Astrocyte of the hippocampus (primary cell): ENCODE measurements around the gene LMAN2.
"Not testable (repeated sequence)": the region's sequence is repeated elsewhere in the genome, so short reads cannot be mapped to it uniquely, and the experiment has no call there.

Experiments used
- DNase-seq: peaks from one replicate; pipeline ENCODE4 v3.0.0; 2011; ENCODE audit warnings: low read depth, low spot score

The LMAN2 gene

GRCh38 chr5:177349362-177349647 is 2.2 kb downstream of the LMAN2 start:
- no peak for DNase-seq

- DNase-seq = no peak
Observed at GRCh38 chr5:177347699-177348098, 3.8 kb downstream of the LMAN2 start.

GRCh38 chr5:177346820-177347219 is 4.6 kb downstream of the LMAN2 start:
- no peak for DNase-seq

GRCh38 chr5:177344891-177345290 is 6.6 kb downstream of the LMAN2 start:
- DNase-seq = no peak

GRCh38 chr5:177343777-177344176 is 7.7 kb downstream of the LMAN2 start:
- DNase-seq = no peak

- DNase-seq = not testable (repeated sequence)
Observed at GRCh38 chr5:177343000-177343399, 8.5 kb downstream of the LMAN2 start.

GRCh38 chr5:177339107-177339638 is 12.3 kb downstream of the LMAN2 start:
- DNase-seq = no peak

- no peak for DNase-seq
Observed at GRCh38 chr5:177338251-177339106, 13.0 kb downstream of the LMAN2 start.

DNA sequence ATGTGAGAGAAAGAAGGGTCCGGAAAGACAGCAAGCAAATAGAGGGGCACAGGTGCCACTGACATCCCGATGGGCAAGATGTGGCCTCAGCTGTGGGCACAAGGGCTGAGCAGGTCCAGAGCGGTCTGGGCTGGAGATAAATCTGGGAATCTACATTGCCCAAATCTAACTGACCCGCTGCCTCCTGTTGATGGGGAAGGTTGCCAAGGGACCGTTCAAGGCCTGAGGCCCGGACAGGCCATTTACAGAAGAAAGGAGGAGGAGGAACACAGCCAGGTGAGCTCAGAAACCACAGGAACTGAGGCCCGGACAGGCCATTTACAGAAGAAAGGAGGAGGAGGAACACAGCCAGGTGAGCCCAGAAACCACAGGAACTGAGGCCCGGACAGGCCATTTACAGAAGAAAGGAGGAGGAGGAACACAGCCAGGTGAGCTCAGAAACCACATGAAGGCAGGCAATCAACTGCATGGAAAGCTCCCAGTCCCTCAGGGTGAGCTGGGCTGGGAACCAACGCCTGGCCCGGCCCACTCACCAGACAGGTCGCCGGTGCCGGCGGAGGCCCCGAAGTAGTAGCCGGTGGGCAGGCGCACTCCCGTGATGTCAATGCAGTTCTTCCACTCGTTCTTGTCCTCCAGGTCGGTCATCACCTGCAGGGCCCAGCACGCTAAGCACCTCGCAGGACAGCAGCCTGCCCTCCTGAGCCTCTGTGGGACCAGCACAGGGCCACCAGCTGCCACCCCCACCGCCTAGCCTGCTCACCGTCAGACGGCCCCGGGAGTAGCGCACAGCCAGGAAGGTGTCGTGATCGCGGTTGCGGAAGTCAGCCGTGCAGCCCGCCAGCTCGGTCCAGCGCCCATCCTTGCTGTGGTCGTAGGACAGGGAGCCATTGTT is 14.6 kb downstream of the LMAN2 start:
- DNase-seq = no peak

GRCh38 chr5:177336112-177336511 is 15.4 kb downstream of the LMAN2 start:
- DNase-seq = peak; percentile 39

GRCh38 chr5:177335701-177336065 is 15.8 kb downstream of the LMAN2 start:
- no peak for DNase-seq

- DNase-seq = no peak
Observed at GRCh38 chr5:177334781-177335700, 16.4 kb downstream of the LMAN2 start.

- no peak for DNase-seq
Observed at GRCh38 chr5:177334155-177334551, 17.3 kb downstream of the LMAN2 start.

DNA sequence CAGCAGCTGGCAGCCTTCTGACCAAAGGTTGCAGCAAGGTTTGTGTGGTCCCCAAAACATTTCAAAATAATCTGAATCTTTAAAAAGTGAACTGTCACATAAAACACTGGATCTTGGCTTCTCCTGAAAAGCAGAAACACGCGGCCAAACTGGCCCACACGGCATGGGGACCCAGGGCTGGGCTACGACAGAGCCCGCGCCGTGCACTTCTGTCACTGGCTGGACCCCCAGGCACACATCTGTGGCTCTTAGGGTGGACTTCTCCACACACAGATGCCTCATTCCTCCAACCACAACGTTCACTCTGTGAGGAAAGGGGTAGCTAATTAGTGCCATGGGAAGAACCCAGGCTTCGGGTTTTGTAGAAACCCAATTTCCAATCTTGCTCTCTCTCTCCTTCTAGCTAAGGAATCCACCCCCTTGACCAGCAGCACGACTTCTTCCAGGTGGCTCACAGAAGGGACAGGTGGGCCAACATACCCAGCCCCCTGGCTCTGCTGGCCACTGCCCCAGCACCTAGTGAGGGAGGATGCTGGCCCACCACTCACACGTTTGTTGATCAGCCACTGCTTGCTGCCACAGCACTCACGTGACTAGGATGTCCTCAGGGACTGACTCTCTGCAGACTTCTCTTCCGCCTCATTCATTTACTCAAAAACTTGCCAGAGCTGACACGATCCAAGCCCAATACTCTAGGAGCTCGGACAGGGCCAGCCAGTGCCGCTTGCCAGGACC is 17.9 kb downstream of the LMAN2 start:
- no peak for DNase-seq

DNA sequence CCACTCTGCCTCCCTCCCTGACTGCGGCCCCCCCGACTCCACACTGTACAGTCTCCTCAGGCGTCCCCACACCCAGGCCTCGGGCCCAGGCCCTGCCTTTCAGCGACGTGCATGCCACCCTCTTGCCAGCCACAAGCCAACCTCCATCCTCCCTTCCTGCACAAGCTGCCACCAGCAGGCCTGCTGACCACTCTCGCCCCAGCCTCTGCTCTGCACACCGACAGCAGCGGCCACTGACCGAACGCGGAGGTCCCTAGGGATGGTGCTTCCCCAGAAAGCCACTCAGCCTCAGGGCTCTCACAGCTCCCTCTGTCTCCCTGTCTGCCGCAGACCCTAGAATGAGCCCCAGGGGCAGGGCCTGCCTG is 18.6 kb downstream of the LMAN2 start:
- no peak for DNase-seq

GRCh38 chr5:177332031-177332895 is 19.2 kb downstream of the LMAN2 start:
- no peak for DNase-seq

DNA sequence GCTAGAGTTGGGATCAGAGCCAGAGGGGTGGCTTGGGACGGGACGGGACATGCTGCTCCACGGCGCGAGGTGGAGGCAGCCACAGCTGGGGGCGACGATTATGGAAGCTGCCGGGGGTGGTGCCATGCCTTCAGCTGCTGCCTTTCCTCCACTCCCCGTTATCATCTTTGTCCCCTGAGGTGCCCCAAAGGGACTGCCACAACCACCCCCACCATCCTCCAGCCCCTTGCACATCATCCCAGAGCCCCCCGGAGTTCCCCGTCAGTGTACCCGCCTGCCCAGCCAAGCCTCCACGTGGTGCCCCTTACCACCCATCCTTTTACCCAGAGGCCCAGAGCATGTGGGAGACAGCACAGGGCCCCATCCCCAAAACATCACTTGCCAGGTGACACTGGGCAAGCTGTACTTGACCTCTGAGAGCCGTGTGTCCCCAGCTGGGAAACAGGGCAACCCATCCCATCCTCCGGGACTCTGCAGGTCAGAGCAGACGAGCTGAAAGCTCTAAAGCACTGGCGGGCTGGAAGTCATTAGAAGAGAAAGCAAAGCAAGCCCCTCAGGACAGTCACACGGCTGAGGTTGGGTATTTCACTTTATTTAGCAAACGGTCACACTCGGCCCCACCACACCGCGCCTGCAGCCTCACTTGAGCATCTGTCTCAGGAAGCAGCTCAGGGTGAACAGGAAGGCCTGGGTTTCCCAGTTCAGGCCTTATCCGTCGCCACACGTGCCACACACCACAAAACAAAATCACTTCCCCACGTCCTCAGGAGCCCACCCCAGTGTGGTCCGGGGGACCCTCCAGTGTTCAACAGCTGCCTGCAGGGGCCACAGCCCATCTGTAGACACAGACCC is 20.3 kb downstream of the LMAN2 start:
- DNase-seq = no peak

DNA sequence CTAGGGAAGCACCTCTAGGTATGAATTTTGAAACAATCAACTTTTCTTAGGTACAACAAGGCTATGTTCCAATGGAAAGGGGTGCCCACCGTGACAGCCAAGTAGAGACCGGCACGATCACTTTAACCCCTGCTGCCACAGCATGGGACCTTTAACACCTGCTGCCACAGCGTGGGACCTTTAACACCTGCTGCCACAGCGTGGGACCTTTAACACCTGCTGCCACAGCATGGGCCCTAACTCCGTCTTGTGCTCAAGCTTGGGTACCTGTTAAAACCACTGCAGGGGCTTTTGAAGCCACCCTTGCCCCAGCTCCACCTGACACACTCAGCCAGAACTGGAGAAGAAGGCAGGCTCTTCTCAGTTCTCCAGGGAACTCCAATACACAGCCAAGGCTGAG is 21.6 kb downstream of the LMAN2 start:
- no peak for DNase-seq
